ENCODE measurements around the gene ZEB2.

DNA sequence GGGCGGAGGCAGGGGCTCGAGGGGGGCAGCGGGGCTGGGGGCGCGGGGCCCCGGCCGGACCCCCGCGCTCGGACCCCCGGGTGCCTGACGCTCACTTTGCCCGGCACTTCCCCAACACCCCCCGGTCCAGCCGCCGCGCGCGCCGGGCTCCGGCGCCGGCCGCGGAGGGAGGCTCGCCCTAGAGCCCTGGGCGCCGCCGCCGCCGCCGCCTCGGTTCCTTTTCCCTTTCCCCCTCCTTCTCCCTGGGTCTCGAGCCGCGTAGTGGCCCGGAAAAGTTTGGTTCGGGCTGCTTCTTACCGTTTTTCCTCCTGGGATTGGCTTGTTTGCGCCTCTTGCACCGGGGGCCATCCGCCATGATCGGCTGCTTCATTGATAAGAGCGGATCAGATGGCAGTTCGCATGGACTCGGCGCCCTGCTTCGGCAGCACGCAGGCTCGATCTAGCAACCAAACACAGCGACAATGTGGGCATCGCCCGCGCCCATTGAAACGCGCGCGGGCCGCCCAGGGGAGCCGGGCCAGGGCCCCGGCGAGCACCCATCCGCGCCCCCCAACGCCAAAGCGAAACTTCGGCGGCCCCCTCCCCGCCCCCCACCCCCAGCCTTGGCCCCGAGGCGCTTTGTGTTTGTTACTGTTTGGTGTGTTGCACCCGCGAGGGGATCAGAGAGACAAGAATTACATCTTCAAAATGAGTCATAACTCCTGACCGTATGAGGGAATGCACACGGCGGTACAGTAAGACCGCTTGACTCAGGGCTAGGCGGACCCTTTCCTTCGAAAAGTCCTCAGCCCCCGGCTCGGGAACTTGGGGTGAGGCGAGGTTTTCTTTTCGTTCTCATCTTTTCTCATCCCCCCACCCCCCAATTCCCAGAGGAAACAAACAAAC, 2.7 kb downstream of the ZEB2 start:
- TF ChIP-seq, protein P1, sequence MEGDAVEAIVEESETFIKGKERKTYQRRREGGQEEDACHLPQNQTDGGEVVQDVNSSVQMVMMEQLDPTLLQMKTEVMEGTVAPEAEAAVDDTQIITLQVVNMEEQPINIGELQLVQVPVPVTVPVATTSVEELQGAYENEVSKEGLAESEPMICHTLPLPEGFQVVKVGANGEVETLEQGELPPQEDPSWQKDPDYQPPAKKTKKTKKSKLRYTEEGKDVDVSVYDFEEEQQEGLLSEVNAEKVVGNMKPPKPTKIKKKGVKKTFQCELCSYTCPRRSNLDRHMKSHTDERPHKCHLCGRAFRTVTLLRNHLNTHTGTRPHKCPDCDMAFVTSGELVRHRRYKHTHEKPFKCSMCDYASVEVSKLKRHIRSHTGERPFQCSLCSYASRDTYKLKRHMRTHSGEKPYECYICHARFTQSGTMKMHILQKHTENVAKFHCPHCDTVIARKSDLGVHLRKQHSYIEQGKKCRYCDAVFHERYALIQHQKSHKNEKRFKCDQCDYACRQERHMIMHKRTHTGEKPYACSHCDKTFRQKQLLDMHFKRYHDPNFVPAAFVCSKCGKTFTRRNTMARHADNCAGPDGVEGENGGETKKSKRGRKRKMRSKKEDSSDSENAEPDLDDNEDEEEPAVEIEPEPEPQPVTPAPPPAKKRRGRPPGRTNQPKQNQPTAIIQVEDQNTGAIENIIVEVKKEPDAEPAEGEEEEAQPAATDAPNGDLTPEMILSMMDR (IDR thresholded peaks at IDR 0.05; ENCODE audit: insufficient read depth, low read length): no peak
- TF ChIP-seq POLR2AphosphoS5 (IDR thresholded peaks at IDR 0.05; ENCODE audit: low read depth): peak; percentile 73
- TF ChIP-seq, protein P2, sequence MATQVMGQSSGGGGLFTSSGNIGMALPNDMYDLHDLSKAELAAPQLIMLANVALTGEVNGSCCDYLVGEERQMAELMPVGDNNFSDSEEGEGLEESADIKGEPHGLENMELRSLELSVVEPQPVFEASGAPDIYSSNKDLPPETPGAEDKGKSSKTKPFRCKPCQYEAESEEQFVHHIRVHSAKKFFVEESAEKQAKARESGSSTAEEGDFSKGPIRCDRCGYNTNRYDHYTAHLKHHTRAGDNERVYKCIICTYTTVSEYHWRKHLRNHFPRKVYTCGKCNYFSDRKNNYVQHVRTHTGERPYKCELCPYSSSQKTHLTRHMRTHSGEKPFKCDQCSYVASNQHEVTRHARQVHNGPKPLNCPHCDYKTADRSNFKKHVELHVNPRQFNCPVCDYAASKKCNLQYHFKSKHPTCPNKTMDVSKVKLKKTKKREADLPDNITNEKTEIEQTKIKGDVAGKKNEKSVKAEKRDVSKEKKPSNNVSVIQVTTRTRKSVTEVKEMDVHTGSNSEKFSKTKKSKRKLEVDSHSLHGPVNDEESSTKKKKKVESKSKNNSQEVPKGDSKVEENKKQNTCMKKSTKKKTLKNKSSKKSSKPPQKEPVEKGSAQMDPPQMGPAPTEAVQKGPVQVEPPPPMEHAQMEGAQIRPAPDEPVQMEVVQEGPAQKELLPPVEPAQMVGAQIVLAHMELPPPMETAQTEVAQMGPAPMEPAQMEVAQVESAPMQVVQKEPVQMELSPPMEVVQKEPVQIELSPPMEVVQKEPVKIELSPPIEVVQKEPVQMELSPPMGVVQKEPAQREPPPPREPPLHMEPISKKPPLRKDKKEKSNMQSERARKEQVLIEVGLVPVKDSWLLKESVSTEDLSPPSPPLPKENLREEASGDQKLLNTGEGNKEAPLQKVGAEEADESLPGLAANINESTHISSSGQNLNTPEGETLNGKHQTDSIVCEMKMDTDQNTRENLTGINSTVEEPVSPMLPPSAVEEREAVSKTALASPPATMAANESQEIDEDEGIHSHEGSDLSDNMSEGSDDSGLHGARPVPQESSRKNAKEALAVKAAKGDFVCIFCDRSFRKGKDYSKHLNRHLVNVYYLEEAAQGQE (IDR thresholded peaks at IDR 0.05; ENCODE audit: insufficient replicate concordance, low read depth): no peak

Data from HL-60 (cell line).